ENCODE data around the gene GPR6.

GPR6 gene

GRCh38 chr6:109999740-110000139, 21.6 kb downstream of the GPR6 start:
- DNase-seq (ENCODE audit: low spot score) = no peak

- no peak for DNase-seq (ENCODE audit: low spot score)
These were observed 24.6 kb downstream of the GPR6 start for GRCh38 chr6:110002676-110003075.

DNA sequence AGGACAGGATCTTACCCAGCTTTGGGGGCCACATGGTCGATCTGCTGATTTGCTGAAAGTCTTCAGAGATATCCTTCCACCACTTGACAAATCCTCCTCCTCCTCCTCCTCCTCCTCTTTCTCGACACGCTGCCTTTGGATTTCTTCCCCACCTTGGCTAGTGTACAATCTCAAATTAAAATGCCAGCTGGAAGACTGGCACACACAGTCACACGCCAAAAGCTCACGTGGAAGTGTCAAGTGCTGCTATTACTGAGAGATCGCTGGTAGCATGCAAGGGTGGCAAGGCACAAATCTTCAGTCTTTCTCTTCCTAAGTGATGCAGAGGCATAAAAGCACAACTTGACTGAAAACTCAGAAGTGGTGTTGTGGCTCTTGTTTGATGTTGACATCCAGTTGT, 35.3 kb downstream of the GPR6 start:
- DNase-seq (ENCODE audit: low spot score) = no peak

GRCh38 chr6:110015206-110015605, 37.1 kb downstream of the GPR6 start:
- no peak for DNase-seq (ENCODE audit: low spot score)

- no peak for DNase-seq (ENCODE audit: low spot score)
These were observed 39.2 kb downstream of the GPR6 start for GRCh38 chr6:110017306-110017705.

DNA sequence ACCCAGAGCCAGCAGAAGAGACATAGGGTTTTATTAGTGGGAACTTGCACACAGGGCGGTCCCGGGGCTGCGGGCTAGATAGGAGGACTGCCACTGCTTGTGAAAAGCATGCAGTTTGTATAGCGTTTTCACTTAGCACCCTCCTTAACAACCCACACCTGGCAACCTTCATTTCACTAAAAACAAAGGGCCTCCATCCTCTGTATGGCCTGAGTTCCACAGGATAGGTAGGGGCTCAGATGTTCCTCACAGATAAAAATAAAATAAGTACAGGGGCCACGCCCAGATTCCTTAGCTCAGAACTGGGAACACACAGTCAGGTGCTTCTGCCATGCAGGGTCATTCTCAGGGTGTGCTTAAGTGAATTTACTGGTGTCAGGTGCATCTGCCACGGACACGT, 39.8 kb downstream of the GPR6 start:
- DNase-seq (ENCODE audit: low spot score) = no peak

DNA sequence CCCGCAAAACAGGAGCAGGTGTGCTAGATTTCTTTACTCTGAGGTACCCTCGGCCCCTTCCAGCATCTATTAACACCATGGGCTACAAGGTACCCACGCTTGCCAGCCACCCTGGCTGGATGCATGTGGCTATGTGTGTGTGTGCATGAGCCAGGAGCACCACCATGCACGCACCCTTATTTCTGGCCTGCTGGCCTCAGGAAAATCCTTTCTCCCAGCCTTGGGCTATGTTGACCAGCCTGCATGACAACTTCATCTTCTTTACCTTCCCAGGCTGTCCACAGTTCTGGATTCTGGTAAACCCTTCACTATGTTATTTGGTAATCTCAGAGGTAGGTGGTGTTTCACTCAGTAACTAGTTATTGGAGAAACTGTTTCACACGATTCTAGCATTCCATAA, 40.4 kb downstream of the GPR6 start:
- DNase-seq (ENCODE audit: low spot score) = no peak

DNA sequence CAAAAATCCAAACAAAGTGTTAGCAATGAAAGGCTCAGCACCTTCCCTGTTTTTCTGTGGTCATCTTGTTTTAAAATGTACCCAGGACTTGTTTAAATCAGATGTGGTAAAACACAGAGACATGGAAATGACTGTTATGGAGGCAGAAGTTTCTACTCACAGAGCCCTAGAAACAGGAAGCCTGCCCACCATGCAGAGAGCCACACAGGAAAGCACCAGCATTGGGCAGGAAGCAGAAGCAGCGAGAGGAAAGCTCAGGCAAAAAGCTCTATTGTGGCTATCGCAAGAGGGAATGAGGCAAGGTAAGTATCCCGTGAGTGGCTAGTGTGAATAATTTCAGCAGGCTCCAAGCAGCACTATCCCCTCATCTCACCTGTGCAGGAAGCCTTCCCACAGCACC, 42.8 kb downstream of the GPR6 start:
- no peak for DNase-seq (ENCODE audit: low spot score)

DNA sequence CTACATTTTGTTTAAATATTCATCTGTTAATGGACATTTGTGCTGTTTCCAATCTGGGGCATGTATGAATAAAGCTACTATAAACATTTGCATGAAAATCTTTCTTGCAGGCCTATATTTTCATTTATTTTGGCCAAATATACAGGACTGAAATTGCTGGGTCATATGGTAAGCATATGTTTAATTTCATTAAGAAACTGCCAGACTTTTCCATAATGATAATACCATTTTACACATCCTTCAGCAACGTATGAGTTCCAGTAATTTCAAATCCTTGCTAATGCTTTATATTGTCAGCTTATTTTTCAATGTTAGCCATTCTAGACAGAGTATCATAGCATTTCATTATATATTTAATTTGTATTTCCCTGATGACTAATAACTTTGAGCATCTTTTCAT, 51.0 kb downstream of the GPR6 start:
- no peak for DNase-seq (ENCODE audit: low spot score)
